H54 (cell line): Measurements from ENCODE around the gene C19orf18.
A peak's percentile ranks its signal among the peaks of the same experiment; 100 is the strongest.

Experiments
- DNase-seq: peaks from one replicate; pipeline ENCODE4 v3.0.0; 2011; ENCODE audit warnings: low spot score, mixed read lengths; ENCODE audit not compliant: insufficient read length
- FAIRE-seq: peaks from 3 replicates; lab custom pipeline; 2011; peaks lifted over from hg19 to GRCh38; lab: Jason Lieb, UNC
- POLR2A ChIP-seq: IDR thresholded peaks from 2 replicates; pipeline ENCODE4 v1.6.1; 2011; ENCODE audit warnings: low read depth, mild to moderate bottlenecking, low read length

The C19orf18 gene

DNA sequence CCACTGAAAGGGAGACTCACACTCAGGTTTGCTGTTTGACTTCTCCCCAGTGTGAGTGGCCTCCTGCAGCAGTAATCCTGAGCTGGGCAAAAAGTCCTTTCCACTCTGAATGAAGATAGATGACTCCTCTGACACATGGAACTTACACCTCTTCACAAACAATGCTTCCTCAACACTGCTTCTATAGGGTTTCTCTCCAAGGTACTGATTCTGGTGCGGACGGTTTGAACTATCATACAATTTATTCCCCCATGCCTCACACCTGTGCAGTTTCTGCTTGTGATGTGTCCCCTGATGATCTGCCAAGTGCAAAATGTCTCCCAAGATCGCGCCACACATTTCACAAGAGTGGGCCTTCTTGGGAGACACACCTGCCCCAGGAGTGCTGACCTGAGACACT, 46.7 kb downstream of the C19orf18 start:
- no peak for TF ChIP-seq POLR2A
- FAIRE-seq (no peak), DNase-seq (no peak)

DNA sequence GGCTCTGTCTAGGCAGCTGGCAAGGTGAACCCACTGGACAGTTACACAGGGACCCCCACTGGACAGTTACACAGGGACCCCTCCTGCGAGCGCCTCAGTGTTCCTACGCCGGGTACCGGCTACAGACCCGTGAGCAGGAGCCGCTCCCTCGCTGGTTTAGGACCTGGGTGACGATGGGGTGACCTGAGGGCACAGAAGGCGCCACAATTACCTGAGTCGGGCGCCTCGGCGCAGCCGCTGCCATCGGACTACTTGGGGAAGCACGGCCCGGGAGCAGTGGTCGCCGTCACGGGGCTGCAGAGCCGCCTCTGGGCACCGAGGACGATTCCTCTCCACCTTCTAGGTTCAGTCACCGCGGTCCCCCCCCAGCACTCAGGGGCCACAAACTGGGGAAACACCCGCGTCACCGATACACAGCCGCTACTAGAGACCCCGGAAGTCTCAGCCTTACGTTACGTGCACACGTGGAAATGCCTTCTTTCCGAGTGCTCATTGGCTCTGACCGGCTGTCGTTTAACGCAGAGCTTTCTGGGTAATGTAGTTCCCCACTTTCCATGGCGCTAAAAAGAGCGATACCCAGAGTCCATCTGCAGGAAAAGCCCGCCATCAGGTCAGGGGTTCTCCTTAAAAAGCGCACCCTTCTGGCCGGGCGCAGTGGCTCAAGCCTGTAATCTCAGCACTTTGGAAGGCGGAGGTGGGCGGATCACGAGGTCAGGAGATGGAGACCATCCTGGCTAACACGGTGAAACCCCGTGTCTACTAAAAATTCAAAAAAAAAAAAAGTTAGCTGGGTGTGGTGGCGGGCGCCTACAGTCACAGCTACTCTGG, 58.0 kb downstream of the C19orf18 start, which contains the start of gene ZNF417:
ZNF417 (minus strand) TSS at position 425 of the 828 bp plus-strand sequence; CDS start at position 244, 181 bp downstream.
- DNase-seq (peak; percentile 97), FAIRE-seq (peak; percentile 33)
- peak; percentile 83 for TF ChIP-seq POLR2A

DNA sequence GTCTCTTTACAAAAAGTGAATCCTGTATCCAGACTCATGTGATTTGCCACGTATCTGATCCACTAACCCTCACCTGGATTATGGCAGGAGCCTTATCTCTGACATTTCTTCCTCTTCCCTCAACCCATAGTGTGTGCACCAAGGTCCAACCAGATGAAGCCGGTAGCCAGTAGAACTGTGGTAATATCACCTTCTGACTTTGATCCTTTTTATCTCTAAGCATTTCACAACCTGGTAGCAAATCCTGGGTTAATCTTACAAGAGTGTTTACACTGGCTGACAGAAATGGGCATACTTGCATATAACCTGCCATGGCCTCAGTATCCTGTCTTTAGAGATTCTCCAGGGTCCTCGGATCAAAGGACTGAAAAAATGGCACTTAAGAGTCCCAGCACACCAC, 59.8 kb downstream of the C19orf18 start:
- TF ChIP-seq POLR2A = no peak
- FAIRE-seq (no peak), DNase-seq (no peak)
